GM12878 (cell line): Measurements from ENCODE around the gene RRH. TPM values are rescaled to one million over a fixed set of nuclear protein-coding genes. Genes with fewer than 3 reads are reported as not detected.

Experiments used
- ATAC-seq: fragments of 200-7000 bp; cut with Tn5 transposase; 3 replicates; pipeline ENCODE4 v1.9.1; 2020; ENCODE audit warnings: mild to moderate bottlenecking, moderate library complexity
- BruUV-seq: library from RNA; stranded (reverse); fragments of 400-500 nt; replicated peaks from 2 replicates; lab custom pipeline; 2021; lab: Mats Ljungman, UMichigan
- CTCF ChIA-PET: fragments of 300-600 bp; sonication (Branson Sonifier 250); formaldehyde crosslinking; extraction: SDS; loops from one replicate; lab custom pipeline; 2021; ENCODE audit warnings: inconsistent platforms; lab: Yijun Ruan, JAX
- POLR2A ChIA-PET: fragments of 350-600 bp; formaldehyde crosslinking; extraction: SDS; loops from one replicate; lab custom pipeline; 2021; ENCODE audit warnings: inconsistent platforms; lab: Charles Lee
- RAD21 ChIA-PET: fragments of 300-600 bp; sonication (Branson Sonifier 250); formaldehyde crosslinking; loops from one replicate; lab custom pipeline; 2023; ENCODE audit warnings: antibody characterized with exemption; ENCODE audit not compliant: unreplicated experiment; lab: Charles Lee
- SMC1A ChIA-PET: fragments of 300-600 bp; sonication (Branson Sonifier 250); formaldehyde crosslinking; loops from one replicate; lab custom pipeline; 2023; ENCODE audit not compliant: unreplicated experiment, uncharacterized antibody; lab: Charles Lee
- DNase-seq: peaks from one replicate; pipeline ENCODE4 v3.0.0-alpha.2; 2011; ENCODE audit warnings: low read depth, low spot score
- FAIRE-seq: peaks from 3 replicates; lab custom pipeline; 2011; peaks lifted over from hg19 to GRCh38; lab: Jason Lieb, UNC
- H2AFZ ChIP-seq: 2 replicates; pipeline ENCODE4 v1.6.0; 2011; ENCODE audit warnings: low read depth, low read length, control low read depth; ENCODE audit not compliant: control insufficient read depth
- H3K27ac ChIP-seq: 2 replicates; pipeline ENCODE4 v1.5.1; 2011; ENCODE audit warnings: control low read depth; ENCODE audit not compliant: control insufficient read depth, insufficient read depth
- H3K27me3 ChIP-seq, 2 experiments: replicated peaks in 1 of 2; 2 replicates each; pipeline versions ENCODE4 v1.6.0 to v1.6.1; 2011; ENCODE audit warnings: low read length in 1 of 2; ENCODE audit not compliant: control insufficient read depth in 2 of 2, insufficient read depth in 2 of 2
- H3K36me3 ChIP-seq, 2 experiments: 2 replicates each; pipeline ENCODE4 v1.5.1; 2011; ENCODE audit warnings: low read length in 1 of 2; ENCODE audit not compliant: control insufficient read depth in 2 of 2, insufficient read depth in 2 of 2
- H3K4me1 ChIP-seq: 2 replicates; pipeline ENCODE4 v1.6.1; 2011; ENCODE audit warnings: mild to moderate bottlenecking, low read length, moderate library complexity, mixed read lengths; ENCODE audit not compliant: control insufficient read depth, insufficient read depth
- H3K4me2 ChIP-seq: 2 replicates; pipeline ENCODE4 v1.6.0; 2011; ENCODE audit warnings: control low read depth; ENCODE audit not compliant: control insufficient read depth, insufficient read depth
- H3K4me3 ChIP-seq: fragments of 200-600 bp; sonication (generic); 2 replicates; pipeline ENCODE4 v1.5.1; 2016
- H3K79me2 ChIP-seq: 2 replicates; pipeline ENCODE4 v1.6.0; 2011; ENCODE audit warnings: low read length; ENCODE audit not compliant: control insufficient read depth, insufficient read depth
- H3K9ac ChIP-seq: 2 replicates; pipeline ENCODE4 v1.8.0; 2011; ENCODE audit warnings: low read length, control low read depth, mixed read lengths; ENCODE audit not compliant: control insufficient read depth, insufficient read depth
- H3K9me3 ChIP-seq: replicated peaks from 3 replicates; pipeline ENCODE4 v1.5.1; 2011; ENCODE audit warnings: mild to moderate bottlenecking, low read length; ENCODE audit not compliant: control insufficient read depth, insufficient read depth
- H4K20me1 ChIP-seq: 2 replicates; pipeline ENCODE4 v1.6.0; 2011; ENCODE audit not compliant: control insufficient read depth, insufficient read depth
- BRCA1 ChIP-seq: IDR thresholded peaks from 2 replicates; pipeline ENCODE4 v1.6.1; 2011; ENCODE audit warnings: low read depth, low read length, improper control_type of control experiment
- MTA3 ChIP-seq: IDR thresholded peaks from 2 replicates; pipeline ENCODE4 v1.6.1; 2012; ENCODE audit warnings: low read length, inconsistent platforms, borderline replicate concordance
- SUPT20H ChIP-seq: IDR thresholded peaks from 2 replicates; pipeline ENCODE4 v1.6.1; 2011; ENCODE audit warnings: low read depth, mild to moderate bottlenecking, low read length, moderate library complexity, borderline replicate concordance; ENCODE audit not compliant: control insufficient read depth
- TBL1XR1 ChIP-seq: IDR thresholded peaks from 2 replicates; pipeline ENCODE4 v1.6.1; 2012; ENCODE audit warnings: low read depth, low read length, improper control_type of control experiment
- WGBS: methylation state at CpG from one replicate; pipeline ENCODE4 v1.1.6; 2016; ENCODE audit warnings: low lambda C conversion rate; ENCODE audit not compliant: insufficient replicate concordance, insufficient coverage; ENCODE audit errors: missing lambda C conversion rate; 5-methylcytosine and 5-hydroxymethylcytosine counted together
- in situ Hi-C: fragments of 300-500 bp; cut with MboI; formaldehyde crosslinking; loops from 9 replicates; pipeline ENCODE4 v1.14.3; 2018; ENCODE audit warnings: mixed read lengths
- intact Hi-C: fragments of 100-400 bp; cut with micrococcal nuclease; formaldehyde crosslinking; loops from one replicate; pipeline ENCODE4 v1.14.2; 2022; ENCODE audit not compliant: unreplicated experiment
- polyA plus RNA-seq, 11 experiments: library from polyadenylated mRNA; depleted of rRNA in 4 of 11; unstranded in 6 of 11; stranded (reverse) in 5 of 11; fragments of >200 nt; fragmentation: Nextera tagmentation in 4 of 11; fragmentation: Illumina TruSeq in 1 of 11; extraction: Ambion mirVana in 4 of 11; extraction: Trizol in 1 of 11; gene quantifications; 1 replicate in 1 of 11; 2 replicates in 10 of 11; pipeline versions ENCODE4 v1.2.1 to v1.2.3, GENCODE V29; 2011 to 2016; ENCODE audit warnings: inconsistent platforms in 2 of 11, missing spikeins in 2 of 11, low read depth in 1 of 11
- total RNA-seq, 4 experiments: library from RNA; depleted of rRNA in 3 of 4; stranded (reverse); fragments of >200 nt in 3 of 4; fragmentation: Illumina TruSeq in 1 of 4; extraction: Trizol in 1 of 4; gene quantifications; 2 replicates each; pipeline versions ENCODE4 v1.2.1 to v1.2.3, GENCODE V29; 2013 to 2021
- TF ChIP-seq, protein P1 (sequence below): IDR thresholded peaks from 2 replicates; pipeline ENCODE4 v1.6.1; 2012; ENCODE audit warnings: improper control_type of control experiment, low read depth, low read length; ENCODE audit not compliant: insufficient replicate concordance

The RRH gene
- total and polyA plus RNA-seq, 10 of the 15 experiments (the other 5 are each of a cell fraction or from before 2014, with no cell fraction given), result 0.06 to 0.24 (median 0.12) TPM; not detected in 6

DNA sequence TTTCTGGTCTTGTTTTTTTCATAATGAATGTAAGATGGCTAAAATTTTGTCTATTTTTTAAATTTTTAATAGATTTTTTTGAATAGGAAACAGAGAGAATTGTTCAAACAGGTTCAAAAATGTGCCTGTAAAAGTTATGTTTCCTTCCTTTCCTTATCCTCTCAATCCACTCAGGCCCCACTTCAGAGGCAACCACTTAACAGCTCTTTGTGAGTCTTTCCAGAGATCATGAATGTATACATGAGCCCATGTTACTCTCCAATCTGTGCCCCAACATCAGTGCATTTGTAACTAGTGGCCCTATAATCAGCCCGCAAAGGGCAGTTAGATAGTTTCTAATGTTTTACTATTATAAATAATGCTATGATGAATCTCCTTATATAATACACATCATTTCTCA is 40.0 kb upstream of the RRH start:
- H3K9ac ChIP-seq, result no peak overlapping the region
- BruUV-seq, result no TSS peak
- TF ChIP-seq BRCA1 (no peak), MTA3 (no peak)
- no peaks in the 10 kb centered on the region; a peak in 1 of 4 replicates for H3K27me3 ChIP-seq
- no peaks in the 10 kb centered on the region for H3K36me3 ChIP-seq
- 100% methylated on average over 1 of the region's 1 CpG for WGBS
- no peak overlapping the region for H3K27ac ChIP-seq
- intact Hi-C loops, result no loop called here
- CTCF ChIA-PET, result no interaction called here
- POLR2A ChIA-PET, result no interaction called here
- RAD21 ChIA-PET, result no interaction called here
- no peak for DNase-seq
- FAIRE-seq, result no peak
- H3K4me3 ChIP-seq, result no peak overlapping the region; the same call in 1 of the 2 replicates
- H3K4me1 ChIP-seq, result no peaks in the 10 kb centered on the region
- no peak overlapping the region for H2AFZ ChIP-seq
- SMC1A ChIA-PET, result no interaction called here
- H3K9me3 ChIP-seq, result no peaks in the 10 kb centered on the region
- ATAC-seq, result no peak
- in situ Hi-C loops, result no loop called here
- H3K79me2 ChIP-seq, result no peaks in the 10 kb centered on the region
- H4K20me1 ChIP-seq, result no peaks in the 10 kb centered on the region
- no peak overlapping the region for H3K4me2 ChIP-seq

DNA sequence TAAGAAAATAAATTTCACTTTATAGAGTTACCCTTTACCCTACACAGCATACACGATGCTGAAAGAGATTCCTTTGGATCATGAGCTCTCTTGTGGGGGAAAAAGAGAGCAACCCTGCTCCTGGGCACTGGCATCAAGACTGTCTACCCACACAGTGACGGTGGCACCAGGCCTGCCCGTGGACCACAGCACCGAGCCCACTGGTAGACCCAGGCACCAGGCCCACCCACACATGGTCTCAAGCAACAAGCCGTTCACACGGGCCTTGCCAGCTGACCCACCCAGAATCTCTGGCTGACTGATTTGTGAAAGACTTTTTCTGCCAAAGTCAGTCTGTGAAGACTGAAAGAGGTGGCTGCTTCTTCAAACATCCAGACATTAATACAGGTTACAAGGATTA is 32.7 kb upstream of the RRH start:
- intact Hi-C loops, result no loop called here
- Histone ChIP-seq H3K9ac (no peak overlapping the region), H3K27ac (no peak overlapping the region), H3K4me2 (no peak overlapping the region), H3K79me2 (no peaks in the 10 kb centered on the region), H3K4me3 (no peak overlapping the region), H4K20me1 (no peaks in the 10 kb centered on the region), H3K36me3 (no peaks in the 10 kb centered on the region), H3K27me3 (no peaks in the 10 kb centered on the region), H3K9me3 (peaks cover 2% of the 10 kb centered on the region; the same call in 1 of the 3 replicates)
- POLR2A ChIA-PET, result no interaction called here
- ATAC-seq (no peak), DNase-seq (no peak), FAIRE-seq (no peak)
- RAD21 ChIA-PET, result no interaction called here
- SMC1A ChIA-PET, result interaction anchor here (0.5 to 1.3 kb wide), 2 partner anchors 119 to 236 kb away, joined by 3 to 4 read pairs; no protein-coding TSS in a partner anchor
- no TSS peak for BruUV-seq
- WGBS, result 25% methylated on average over 6 of the region's 6 CpGs
- in situ Hi-C loops, result no loop called here
- CTCF ChIA-PET, result no interaction called here
- TF ChIP-seq, protein P1, sequence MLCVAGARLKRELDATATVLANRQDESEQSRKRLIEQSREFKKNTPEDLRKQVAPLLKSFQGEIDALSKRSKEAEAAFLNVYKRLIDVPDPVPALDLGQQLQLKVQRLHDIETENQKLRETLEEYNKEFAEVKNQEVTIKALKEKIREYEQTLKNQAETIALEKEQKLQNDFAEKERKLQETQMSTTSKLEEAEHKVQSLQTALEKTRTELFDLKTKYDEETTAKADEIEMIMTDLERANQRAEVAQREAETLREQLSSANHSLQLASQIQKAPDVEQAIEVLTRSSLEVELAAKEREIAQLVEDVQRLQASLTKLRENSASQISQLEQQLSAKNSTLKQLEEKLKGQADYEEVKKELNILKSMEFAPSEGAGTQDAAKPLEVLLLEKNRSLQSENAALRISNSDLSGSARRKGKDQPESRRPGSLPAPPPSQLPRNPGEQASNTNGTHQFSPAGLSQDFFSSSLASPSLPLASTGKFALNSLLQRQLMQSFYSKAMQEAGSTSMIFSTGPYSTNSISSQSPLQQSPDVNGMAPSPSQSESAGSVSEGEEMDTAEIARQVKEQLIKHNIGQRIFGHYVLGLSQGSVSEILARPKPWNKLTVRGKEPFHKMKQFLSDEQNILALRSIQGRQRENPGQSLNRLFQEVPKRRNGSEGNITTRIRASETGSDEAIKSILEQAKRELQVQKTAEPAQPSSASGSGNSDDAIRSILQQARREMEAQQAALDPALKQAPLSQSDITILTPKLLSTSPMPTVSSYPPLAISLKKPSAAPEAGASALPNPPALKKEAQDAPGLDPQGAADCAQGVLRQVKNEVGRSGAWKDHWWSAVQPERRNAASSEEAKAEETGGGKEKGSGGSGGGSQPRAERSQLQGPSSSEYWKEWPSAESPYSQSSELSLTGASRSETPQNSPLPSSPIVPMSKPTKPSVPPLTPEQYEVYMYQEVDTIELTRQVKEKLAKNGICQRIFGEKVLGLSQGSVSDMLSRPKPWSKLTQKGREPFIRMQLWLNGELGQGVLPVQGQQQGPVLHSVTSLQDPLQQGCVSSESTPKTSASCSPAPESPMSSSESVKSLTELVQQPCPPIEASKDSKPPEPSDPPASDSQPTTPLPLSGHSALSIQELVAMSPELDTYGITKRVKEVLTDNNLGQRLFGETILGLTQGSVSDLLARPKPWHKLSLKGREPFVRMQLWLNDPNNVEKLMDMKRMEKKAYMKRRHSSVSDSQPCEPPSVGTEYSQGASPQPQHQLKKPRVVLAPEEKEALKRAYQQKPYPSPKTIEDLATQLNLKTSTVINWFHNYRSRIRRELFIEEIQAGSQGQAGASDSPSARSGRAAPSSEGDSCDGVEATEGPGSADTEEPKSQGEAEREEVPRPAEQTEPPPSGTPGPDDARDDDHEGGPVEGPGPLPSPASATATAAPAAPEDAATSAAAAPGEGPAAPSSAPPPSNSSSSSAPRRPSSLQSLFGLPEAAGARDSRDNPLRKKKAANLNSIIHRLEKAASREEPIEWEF, result no peak
- no peak for TF ChIP-seq TBL1XR1
- no peak for TF ChIP-seq SUPT20H
- TF ChIP-seq, all 136 proteins: peak for 0
- H3K4me1 ChIP-seq, result no peaks in the 10 kb centered on the region
- H2AFZ ChIP-seq, result no peak overlapping the region
